Upper lobe of left lung (tissue), 6 donors: ENCODE data around the gene SAMSN1. TPM values are rescaled to one million over a fixed set of nuclear protein-coding genes. Genes with fewer than 3 reads are reported as not detected.

ENCODE experiments used
- ATAC-seq, 2 donors: fragments of 200-7000 bp; cut with Tn5 transposase; one replicate each; pipeline ENCODE4 v1.9.1; 2022; ENCODE audit warnings: mild to moderate bottlenecking in 2 of 2, moderate library complexity in 2 of 2; ENCODE audit not compliant: low FRiP score in 2 of 2
- DNase-seq, 2 donors: peaks; one replicate each; pipeline ENCODE4 v3.0.0-alpha.2; 2019 to 2020
- H3K27ac ChIP-seq, 4 donors: fragments of 200-600 bp; sonication (generic); one replicate each; pipeline ENCODE4 v1.5.1; 2016 to 2019
- H3K27me3 ChIP-seq, 4 donors: fragments of 200-600 bp; sonication (generic); one replicate each; pipeline ENCODE4 v1.5.1; 2017 to 2019
- H3K36me3 ChIP-seq, 4 donors: fragments of 200-600 bp; sonication (generic); one replicate each; pipeline ENCODE4 v1.5.1; 2016 to 2019
- H3K4me1 ChIP-seq, 4 donors: fragments of 200-600 bp; sonication (generic); one replicate each; pipeline ENCODE4 v1.5.1; 2018 to 2019
- H3K4me3 ChIP-seq, 4 donors: fragments of 200-600 bp; sonication (generic); one replicate each; pipeline ENCODE4 v1.5.1; 2017 to 2019; ENCODE audit warnings: mild to moderate bottlenecking in 2 of 4, moderate library complexity in 1 of 4
- H3K9me3 ChIP-seq, 4 donors: fragments of 200-600 bp; sonication (generic); one replicate each; pipeline ENCODE4 v1.5.1; 2018 to 2019
- EP300 ChIP-seq, 4 donors: sonication (generic); formaldehyde crosslinking; IDR thresholded peaks; one replicate each; pipeline ENCODE4 v1.5.1; 2017; ENCODE audit warnings: antibody characterized with exemption in 4 of 4, control low read depth in 2 of 4
- POLR2A ChIP-seq, 4 donors: fragments of 450-650 bp; IDR thresholded peaks; one replicate each; pipeline ENCODE4 v1.5.1; 2016 to 2017; ENCODE audit warnings: antibody characterized with exemption in 4 of 4, mild to moderate bottlenecking in 2 of 4
- POLR2AphosphoS5 ChIP-seq, 2 donors: sonication (generic); formaldehyde crosslinking; IDR thresholded peaks; one replicate each; pipeline ENCODE4 v1.5.1; 2017; ENCODE audit warnings: antibody characterized with exemption in 2 of 2
- WGBS, 2 donors: methylation state at CpG; one replicate each; pipeline ENCODE4 v1.1.5; 2017 to 2018; 5-methylcytosine and 5-hydroxymethylcytosine counted together
- total RNA-seq, 6 donors: library from RNA; depleted of rRNA in 4 of 6; stranded (reverse); fragments of >200 nt in 4 of 6; gene quantifications; one replicate each; pipeline versions ENCODE4 v1.1.0 to v1.2.1, GENCODE V29; 2016 to 2021
- TF ChIP-seq, protein P1 (sequence below), 6 experiments: fragments of 450-650 bp in 4 of 6; fragments of 200-600 bp in 2 of 6; sonication (generic) in 2 of 6; IDR thresholded peaks; one replicate each; pipeline ENCODE4 v1.5.1; 2016 to 2019; ENCODE audit warnings: antibody characterized with exemption in 6 of 6
- donor health status: DM: no; HTN: no; CAD: no; lungs with moderate emphysema.
- donor health status: DM: no; HTN: yes; CAD: no; lungs with severe emphysema.

The SAMSN1 gene
- total RNA-seq, 6 donors from 2014 or later, result 16.4 to 29.3 (median 20.3) TPM

DNA sequence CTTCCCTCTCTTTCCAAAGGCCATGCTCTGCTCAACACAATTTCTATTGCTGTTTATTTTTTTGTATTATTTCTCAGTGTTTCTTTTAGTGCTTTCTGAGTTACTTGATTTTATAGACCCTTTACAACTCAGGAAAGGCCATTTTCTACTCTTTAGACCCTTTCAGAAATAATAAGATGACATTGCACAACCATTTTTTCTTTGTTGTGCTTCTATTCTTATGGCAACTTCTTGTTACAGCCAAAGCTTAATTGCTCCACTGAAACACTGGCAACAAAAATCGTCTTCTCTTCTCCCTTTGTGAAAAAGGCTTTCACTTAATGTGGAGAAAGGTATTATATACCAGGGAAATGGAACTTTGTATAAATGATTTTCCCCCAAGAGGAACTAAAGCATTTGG, 39.0 kb upstream of the SAMSN1 start:
- Histone ChIP-seq H3K4me1 (peaks cover 0 to 3% (median 0%) of the 10 kb centered on the region in 4 donors), H3K36me3 (no peaks in the 10 kb centered on the region), H3K27ac (no peak overlapping the region), H3K9me3 (no peaks in the 10 kb centered on the region), H3K4me3 (no peak overlapping the region), H3K27me3 (no peaks in the 10 kb centered on the region)
- DNase-seq, result no peak
- TF ChIP-seq, protein P1, sequence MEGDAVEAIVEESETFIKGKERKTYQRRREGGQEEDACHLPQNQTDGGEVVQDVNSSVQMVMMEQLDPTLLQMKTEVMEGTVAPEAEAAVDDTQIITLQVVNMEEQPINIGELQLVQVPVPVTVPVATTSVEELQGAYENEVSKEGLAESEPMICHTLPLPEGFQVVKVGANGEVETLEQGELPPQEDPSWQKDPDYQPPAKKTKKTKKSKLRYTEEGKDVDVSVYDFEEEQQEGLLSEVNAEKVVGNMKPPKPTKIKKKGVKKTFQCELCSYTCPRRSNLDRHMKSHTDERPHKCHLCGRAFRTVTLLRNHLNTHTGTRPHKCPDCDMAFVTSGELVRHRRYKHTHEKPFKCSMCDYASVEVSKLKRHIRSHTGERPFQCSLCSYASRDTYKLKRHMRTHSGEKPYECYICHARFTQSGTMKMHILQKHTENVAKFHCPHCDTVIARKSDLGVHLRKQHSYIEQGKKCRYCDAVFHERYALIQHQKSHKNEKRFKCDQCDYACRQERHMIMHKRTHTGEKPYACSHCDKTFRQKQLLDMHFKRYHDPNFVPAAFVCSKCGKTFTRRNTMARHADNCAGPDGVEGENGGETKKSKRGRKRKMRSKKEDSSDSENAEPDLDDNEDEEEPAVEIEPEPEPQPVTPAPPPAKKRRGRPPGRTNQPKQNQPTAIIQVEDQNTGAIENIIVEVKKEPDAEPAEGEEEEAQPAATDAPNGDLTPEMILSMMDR (IDR thresholded peaks at IDR 0.05), result no peak
- no peak for TF ChIP-seq EP300 (IDR thresholded peaks at IDR 0.05)
- TF ChIP-seq POLR2A (IDR thresholded peaks at IDR 0.05), result no peak
- TF ChIP-seq POLR2AphosphoS5 (IDR thresholded peaks at IDR 0.05), result no peak
- 36 to 51% methylated on average over 1 of the region's 1 CpG for WGBS, 2 donors
- no peak for ATAC-seq

DNA sequence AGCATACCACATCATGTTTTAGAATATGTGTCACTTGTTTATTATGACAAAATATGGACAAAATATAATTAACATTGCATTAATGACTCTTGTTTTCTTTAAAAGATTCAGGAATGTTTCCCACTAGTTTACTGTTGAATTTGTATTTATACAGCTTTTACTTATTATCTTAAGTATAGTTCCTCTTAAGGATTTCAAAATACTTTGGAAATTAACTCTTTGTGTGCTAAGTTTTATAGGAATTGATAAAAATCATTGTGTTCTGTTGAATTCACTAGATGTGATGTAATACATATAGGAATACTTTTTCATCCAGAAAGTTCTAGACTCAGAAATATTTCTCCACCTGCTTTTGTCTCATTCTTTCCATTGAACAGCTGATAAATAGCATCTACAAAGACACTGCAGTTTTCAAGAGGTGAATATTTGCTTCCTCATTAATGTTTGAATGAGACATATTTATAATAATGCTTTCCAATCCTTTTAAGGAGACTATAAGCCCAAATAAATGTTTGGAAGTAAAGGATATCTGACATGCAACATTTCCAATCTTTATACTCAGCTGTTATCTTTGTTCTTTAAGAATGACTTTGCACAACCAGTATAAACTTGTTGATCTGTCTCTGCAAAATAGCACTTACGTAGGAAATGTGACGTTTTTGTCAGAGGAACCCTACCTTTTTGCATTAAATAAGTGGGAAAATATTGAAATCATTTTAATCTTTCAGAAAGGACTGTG, 38.4 kb upstream of the SAMSN1 start:
- ATAC-seq (no peak), DNase-seq (no peak)
- H3K4me1 ChIP-seq, result peaks cover 0 to 3% (median 0%) of the 10 kb centered on the region in 4 donors
- H3K4me3 ChIP-seq, result no peak overlapping the region
- no peaks in the 10 kb centered on the region for H3K27me3 ChIP-seq
- TF ChIP-seq, protein P1 (IDR thresholded peaks at IDR 0.05), result no peak
- TF ChIP-seq POLR2A (IDR thresholded peaks at IDR 0.05) (no peak), EP300 (IDR thresholded peaks at IDR 0.05) (no peak), POLR2AphosphoS5 (IDR thresholded peaks at IDR 0.05) (no peak)
- no peaks in the 10 kb centered on the region for H3K9me3 ChIP-seq
- H3K36me3 ChIP-seq, result no peaks in the 10 kb centered on the region
- 36 to 44% methylated on average over 2 of the region's 2 CpGs for WGBS, 2 donors
- H3K27ac ChIP-seq, result no peak overlapping the region

DNA sequence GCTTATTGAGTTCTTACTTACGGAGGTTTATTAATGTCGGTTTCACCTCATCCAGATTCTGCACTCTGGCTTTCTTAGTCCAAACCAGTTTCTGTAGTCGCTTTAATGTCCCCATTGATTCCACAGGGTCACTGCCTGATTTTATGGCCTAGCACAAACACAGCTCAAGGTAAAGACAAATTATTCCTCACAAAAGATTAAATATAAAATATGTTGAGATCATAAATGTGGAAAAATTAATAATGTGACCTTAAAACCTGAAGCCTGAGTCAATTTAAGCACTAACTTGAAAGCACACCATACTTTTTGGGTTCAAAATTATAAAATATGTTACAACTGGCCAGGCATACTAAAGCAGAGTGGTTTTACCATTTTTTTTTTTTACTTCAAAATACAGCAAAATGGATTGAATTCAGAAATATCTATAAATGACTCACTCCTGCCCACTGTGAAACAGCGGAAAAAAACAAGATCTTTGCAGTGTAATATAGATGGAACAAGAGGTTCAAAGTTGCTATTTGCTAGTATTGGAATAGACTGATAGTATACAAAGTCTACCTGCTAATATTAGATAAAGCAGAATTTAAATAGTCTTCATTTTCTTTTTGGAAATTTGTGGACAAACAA, 37.6 kb upstream of the SAMSN1 start:
- TF ChIP-seq, protein P1 (IDR thresholded peaks at IDR 0.05), result no peak
- TF ChIP-seq POLR2AphosphoS5 (IDR thresholded peaks at IDR 0.05) (no peak), EP300 (IDR thresholded peaks at IDR 0.05) (no peak), POLR2A (IDR thresholded peaks at IDR 0.05) (no peak)
- H3K4me1 ChIP-seq, result peaks cover 0 to 3% (median 0%) of the 10 kb centered on the region in 4 donors
- WGBS, 2 donors, result 96 to 97% methylated on average over 4 of the region's 4 CpGs
- H3K27me3 ChIP-seq, result no peaks in the 10 kb centered on the region
- no peak for DNase-seq
- H3K4me3 ChIP-seq, result no peak overlapping the region
- H3K9me3 ChIP-seq, result no peaks in the 10 kb centered on the region
- ATAC-seq, result no peak
- no peak overlapping the region for H3K27ac ChIP-seq
- H3K36me3 ChIP-seq, result no peaks in the 10 kb centered on the region

DNA sequence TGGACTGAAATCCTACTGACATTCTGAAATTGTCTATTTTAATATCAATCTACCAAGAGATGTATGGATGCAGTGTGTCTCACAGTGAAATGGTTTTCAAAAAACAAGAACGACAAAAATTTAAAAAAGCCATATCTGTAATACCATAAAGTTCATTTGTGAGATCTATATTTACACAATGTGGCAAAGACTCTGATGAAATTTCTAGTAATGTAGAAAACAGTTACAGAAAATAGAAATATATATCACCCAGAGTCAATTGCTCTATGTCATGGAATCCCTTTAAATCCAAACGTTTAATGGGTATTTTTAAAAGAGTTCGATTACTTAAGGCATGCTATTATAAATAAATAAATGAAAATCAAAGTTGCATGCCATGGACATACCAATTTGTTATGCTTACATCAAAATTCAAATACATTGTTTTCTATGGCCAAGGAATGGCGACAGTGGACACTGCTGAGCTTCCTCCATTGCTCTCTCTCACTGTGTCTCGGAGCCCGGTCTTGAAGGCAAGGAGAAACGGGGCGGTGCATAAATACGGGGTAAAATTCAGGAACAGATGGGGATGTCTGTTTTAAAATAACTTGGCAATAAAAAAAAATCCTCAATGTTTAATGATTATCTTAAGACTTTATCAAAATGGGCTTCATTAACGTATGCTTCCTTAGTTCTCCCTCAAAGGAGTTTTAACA, 37.0 kb upstream of the SAMSN1 start:
- 91% methylated on average over 10 of the region's 10 CpGs for WGBS, 2 donors
- DNase-seq (no peak), ATAC-seq (no peak)
- H3K4me3 ChIP-seq, result no peak overlapping the region
- H3K9me3 ChIP-seq, result no peaks in the 10 kb centered on the region
- H3K27ac ChIP-seq, result no peak overlapping the region
- no peaks in the 10 kb centered on the region for H3K27me3 ChIP-seq
- no peak for TF ChIP-seq EP300 (IDR thresholded peaks at IDR 0.05)
- TF ChIP-seq, protein P1 (IDR thresholded peaks at IDR 0.05), result no peak
- TF ChIP-seq POLR2A (IDR thresholded peaks at IDR 0.05), result no peak
- no peak for TF ChIP-seq POLR2AphosphoS5 (IDR thresholded peaks at IDR 0.05)
- H3K4me1 ChIP-seq, result peaks cover 0 to 3% (median 0%) of the 10 kb centered on the region in 4 donors
- H3K36me3 ChIP-seq, result no peaks in the 10 kb centered on the region
